IPS DF 6.9 (cell line): Measurements from ENCODE around the gene SAC3D1.

Experiments used
- DNase-seq: peaks from one replicate; pipeline ENCODE4 v3.0.0-alpha.2; 2013; ENCODE audit warnings: low read depth, low spot score
- H3K27ac ChIP-seq: one replicate; pipeline ENCODE4 v1.5.1; 2013; ENCODE audit warnings: low read length, control low read depth
- H3K27me3 ChIP-seq: 2 replicates; pipeline ENCODE4 v1.6.1; 2013; ENCODE audit warnings: mild to moderate bottlenecking, low read length; ENCODE audit not compliant: control insufficient read depth, insufficient read depth
- H3K36me3 ChIP-seq: 2 replicates; pipeline ENCODE4 v1.6.1; 2013; ENCODE audit warnings: low read length; ENCODE audit not compliant: control insufficient read depth, insufficient read depth
- H3K4me1 ChIP-seq: 2 replicates; pipeline ENCODE4 v1.6.1; 2013; ENCODE audit warnings: low read length; ENCODE audit not compliant: control insufficient read depth, insufficient read depth
- H3K4me3 ChIP-seq: 2 replicates; pipeline ENCODE4 v1.5.1; 2013; ENCODE audit warnings: mild to moderate bottlenecking, low read length
- H3K9me3 ChIP-seq: 2 replicates; pipeline ENCODE4 v1.6.1; 2013; ENCODE audit warnings: low read length, inconsistent platforms; ENCODE audit not compliant: control insufficient read depth, insufficient read depth
- WGBS: extraction: QIAGEN DNeasy Blood & Tissue Kit; methylation state at CpG from one replicate; pipeline ENCODE4 v1.1.7; 2013; ENCODE audit warnings: mixed read lengths, missing lambda C conversion rate; ENCODE audit not compliant: insufficient read length, insufficient coverage; 5-methylcytosine and 5-hydroxymethylcytosine counted together

The SAC3D1 gene

DNA sequence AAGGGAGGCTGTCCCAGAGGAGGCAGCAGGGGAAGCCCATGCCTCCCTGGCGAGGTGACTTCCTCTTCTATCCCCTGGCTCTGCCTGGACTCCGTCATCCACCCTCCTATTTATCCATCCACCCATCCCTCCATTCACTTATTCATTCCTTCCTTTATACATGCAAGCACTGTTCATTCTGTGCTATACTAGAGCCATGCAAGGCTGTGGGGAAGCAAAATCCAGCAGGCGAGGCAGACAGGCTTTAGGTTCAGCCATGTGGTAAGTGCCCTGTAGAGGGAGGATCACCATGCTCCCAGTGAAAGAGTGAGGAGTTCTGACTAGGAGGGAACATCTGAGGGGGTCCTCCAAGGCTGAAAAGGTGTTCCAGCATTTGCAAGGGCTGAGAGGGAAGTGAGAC, 18.5 kb downstream of the SAC3D1 start:
- H3K27me3 ChIP-seq = no peaks in the 10 kb centered on the region
- H3K36me3 ChIP-seq = no peaks in the 10 kb centered on the region
- no peaks in the 10 kb centered on the region for H3K9me3 ChIP-seq
- DNase-seq = no peak
- no peak overlapping the region for H3K27ac ChIP-seq
- H3K4me1 ChIP-seq = no peaks in the 10 kb centered on the region
- no peak overlapping the region for H3K4me3 ChIP-seq
- WGBS = no CpG with 5 or more reads among the region's 3 CpGs

DNA sequence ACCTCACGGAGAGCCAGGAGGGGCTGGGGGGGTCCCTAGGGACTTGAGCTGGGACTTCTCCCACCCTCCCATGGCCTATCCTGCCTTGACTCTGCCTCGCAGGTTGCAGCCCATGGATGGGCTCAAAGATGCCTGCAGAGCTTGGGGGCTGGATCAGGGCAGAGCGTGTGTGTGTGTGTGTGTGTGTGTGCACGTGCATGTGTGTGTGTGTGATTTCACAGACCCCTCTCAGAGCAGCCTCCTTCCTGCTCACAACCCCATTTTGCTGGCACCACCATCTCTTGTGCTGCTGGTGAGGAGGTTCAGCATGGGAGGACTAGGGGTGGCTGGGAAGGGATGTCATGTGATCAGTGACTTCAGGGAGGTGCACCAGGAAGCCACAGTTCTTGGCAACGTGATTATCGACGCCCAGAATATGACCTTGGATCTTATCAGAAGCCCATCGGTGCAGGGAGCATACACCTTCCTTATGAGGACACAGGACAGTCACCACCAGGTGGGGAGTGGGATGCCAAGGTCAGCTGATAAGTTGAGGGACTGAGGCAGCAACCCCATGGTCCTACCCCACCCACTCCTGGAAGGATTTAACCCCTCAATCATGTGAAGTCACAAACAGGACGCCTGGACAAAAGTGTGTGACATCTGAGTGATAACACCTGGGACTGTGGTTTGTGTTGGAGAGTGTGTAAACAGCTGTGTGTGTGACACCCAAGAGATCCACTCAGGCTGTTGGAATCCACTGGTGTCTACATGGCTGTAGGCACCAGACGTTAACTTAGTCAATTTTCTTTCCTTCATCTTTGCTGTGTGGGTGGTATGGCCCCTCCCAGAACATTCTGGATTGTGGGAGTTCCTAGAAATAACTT, 19.2 kb downstream of the SAC3D1 start:
- DNase-seq = no peak
- no peak overlapping the region for H3K4me3 ChIP-seq
- WGBS = no CpG with 5 or more reads among the region's 10 CpGs
- no peaks in the 10 kb centered on the region for H3K4me1 ChIP-seq
- no peak overlapping the region for H3K27ac ChIP-seq
- H3K9me3 ChIP-seq = no peaks in the 10 kb centered on the region
- no peaks in the 10 kb centered on the region for H3K27me3 ChIP-seq
- H3K36me3 ChIP-seq = no peaks in the 10 kb centered on the region

DNA sequence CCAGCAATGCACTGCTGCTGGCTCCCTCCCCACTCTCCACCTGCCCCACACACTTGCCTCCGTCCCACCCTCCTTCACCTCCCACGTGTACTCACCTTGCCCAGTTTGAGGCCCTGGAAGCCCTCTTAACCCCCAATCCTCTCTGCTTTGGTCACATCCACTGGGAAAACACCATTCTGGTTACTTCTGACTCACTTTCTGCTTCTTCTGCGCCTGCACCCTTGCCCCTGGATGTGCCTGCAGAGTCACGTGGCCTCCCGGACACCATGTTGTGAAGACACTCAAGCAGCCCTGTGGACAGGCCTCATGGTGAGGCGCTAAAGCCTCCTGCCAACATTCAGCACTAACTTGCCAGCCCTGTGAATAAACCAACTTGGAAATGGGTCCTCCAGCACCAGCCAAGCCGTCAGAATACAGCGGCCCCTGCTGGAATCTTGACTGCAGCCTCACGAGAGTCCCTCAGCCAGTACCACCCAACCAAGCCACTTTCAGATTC, 20.0 kb downstream of the SAC3D1 start:
- no peaks in the 10 kb centered on the region for H3K9me3 ChIP-seq
- H3K27ac ChIP-seq = no peak overlapping the region
- H3K27me3 ChIP-seq = no peaks in the 10 kb centered on the region
- H3K4me3 ChIP-seq = no peak overlapping the region
- peaks cover under 1% of the 10 kb centered on the region for H3K4me1 ChIP-seq
- no peaks in the 10 kb centered on the region for H3K36me3 ChIP-seq
- no CpG with 5 or more reads among the region's 9 CpGs for WGBS
- DNase-seq = no peak

DNA sequence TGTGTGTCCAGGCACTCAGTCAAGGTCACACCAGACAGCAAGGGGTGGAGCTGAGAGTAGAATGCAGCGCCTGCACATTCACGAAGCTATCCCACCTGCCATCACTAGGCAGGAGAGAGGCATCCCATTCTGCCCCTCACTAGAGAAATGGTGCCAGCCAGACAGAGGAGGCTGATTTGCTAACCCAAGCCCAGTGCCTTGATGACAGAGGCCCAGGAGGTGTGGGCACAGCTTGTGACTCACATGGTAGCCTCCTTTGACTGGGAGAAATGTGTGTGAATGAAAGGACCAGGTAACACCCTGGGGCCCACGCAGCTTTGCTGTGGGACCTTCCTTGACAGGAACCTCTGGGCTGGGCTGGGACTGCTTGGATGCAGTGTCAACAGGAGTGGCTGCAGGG, 22.5 kb downstream of the SAC3D1 start:
- H3K4me1 ChIP-seq = peaks cover 9% of the 10 kb centered on the region
- no peaks in the 10 kb centered on the region for H3K27me3 ChIP-seq

DNA sequence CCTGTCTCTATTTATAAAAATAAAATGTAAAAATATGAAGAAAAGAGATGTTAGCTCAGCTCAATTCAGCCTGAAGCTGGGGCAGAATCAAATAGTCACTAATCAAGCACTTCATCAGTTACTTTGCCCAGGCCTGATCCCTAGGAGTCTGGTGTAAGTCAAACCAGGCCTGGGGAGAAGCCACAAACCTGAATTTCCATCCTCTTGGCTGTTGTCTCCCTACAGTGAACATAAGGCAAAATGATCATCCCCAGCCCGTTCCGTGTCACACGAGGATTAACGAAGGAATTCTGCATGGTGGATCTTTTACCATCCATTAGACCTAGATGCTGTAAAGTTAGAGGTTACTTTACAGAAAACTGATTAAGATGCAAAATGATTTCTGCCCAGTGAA, 23.8 kb downstream of the SAC3D1 start:
- no CpG with 5 or more reads among the region's 4 CpGs for WGBS
- Histone ChIP-seq H3K9me3 (no peaks in the 10 kb centered on the region), H3K27me3 (no peaks in the 10 kb centered on the region), H3K27ac (no peak overlapping the region), H3K4me3 (no peak overlapping the region), H3K36me3 (no peaks in the 10 kb centered on the region), H3K4me1 (peaks cover 9% of the 10 kb centered on the region)
- no peak for DNase-seq

More for the DNA sequence above, 22.5 kb downstream of the SAC3D1 start:
- H3K36me3 ChIP-seq = no peaks in the 10 kb centered on the region
- H3K27ac ChIP-seq = no peak overlapping the region
- no peak for DNase-seq
- no peak overlapping the region for H3K4me3 ChIP-seq
- no CpG with 5 or more reads among the region's 3 CpGs for WGBS
- no peaks in the 10 kb centered on the region for H3K9me3 ChIP-seq

DNA sequence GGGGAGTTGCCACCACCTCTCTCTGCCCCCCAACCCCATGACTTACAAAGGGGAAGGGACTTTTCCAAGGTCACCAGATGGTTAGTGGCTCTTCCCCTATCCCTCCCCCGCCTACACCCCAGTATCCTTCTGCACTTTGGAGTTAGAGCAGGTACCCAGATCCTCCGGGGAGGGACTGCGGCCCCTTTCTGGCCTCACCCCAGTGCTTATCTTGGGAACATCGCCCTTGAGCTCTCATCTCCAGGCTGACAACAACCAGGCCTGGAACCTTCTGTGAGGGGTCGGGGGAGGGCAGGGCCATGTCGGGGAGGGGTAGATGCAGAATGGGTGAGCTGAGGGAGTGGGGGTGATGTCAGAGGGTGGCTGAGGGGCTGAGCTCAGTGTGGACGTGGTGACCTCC, 24.8 kb downstream of the SAC3D1 start:
- DNase-seq = no peak
- Histone ChIP-seq H3K4me1 (peaks cover 9% of the 10 kb centered on the region), H3K36me3 (no peaks in the 10 kb centered on the region), H3K4me3 (no peak overlapping the region), H3K9me3 (no peaks in the 10 kb centered on the region), H3K27me3 (no peaks in the 10 kb centered on the region), H3K27ac (no peak overlapping the region)
- no CpG with 5 or more reads among the region's 7 CpGs for WGBS

DNA sequence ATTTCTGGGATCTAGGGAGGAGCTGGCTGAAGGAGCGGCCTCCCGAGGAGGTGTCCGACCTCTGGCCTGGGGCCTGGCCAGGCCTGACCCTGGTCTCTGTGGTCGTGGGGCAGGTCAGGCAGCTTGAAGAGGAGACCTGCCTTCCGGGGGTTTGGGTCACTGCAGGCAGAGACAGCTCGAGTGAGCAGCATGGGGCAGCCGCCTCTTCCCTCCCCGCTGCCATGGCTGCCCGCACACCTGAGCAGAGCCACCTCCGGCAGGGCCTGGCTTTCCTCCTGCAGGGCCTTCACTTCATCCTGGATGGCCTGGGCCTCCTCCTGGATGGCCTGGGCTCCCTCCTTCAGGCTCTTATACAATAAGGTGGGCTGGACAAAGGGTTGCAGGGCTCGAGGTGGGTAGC, 25.3 kb downstream of the SAC3D1 start:
- Histone ChIP-seq H3K4me3 (no peak overlapping the region), H3K27me3 (no peaks in the 10 kb centered on the region), H3K36me3 (no peaks in the 10 kb centered on the region), H3K4me1 (peaks cover 9% of the 10 kb centered on the region), H3K9me3 (no peaks in the 10 kb centered on the region), H3K27ac (no peak overlapping the region)
- WGBS = no CpG with 5 or more reads among the region's 11 CpGs
- no peak for DNase-seq

DNA sequence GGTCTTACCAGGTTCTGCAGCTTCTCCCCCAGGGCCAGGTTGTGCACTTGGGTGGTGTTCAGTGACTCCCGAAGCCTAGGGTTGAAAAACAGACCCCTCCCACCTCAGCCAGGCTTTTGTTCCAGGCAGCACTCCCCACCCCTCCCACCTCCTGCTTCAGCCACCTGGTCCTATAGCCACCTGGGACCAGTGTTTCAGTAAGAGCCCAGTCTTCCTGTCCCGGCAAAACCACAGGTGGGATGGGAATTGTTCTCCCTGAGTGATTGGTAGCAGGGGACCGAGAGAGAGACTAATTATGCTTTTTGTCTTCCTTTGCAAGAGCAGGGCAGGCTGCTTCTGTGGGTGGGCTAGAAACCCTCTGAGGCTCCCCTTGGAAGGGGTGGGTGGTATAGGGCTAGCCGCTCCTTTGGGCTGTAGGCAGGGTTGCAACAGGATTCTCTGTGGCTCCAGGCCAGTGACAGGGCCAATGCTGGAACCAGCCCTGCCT, 25.8 kb downstream of the SAC3D1 start:
- no CpG with 5 or more reads among the region's 4 CpGs for WGBS
- H3K9me3 ChIP-seq = no peaks in the 10 kb centered on the region
- no peak overlapping the region for H3K4me3 ChIP-seq
- H3K36me3 ChIP-seq = no peaks in the 10 kb centered on the region
- H3K27me3 ChIP-seq = no peaks in the 10 kb centered on the region
- peaks cover 9% of the 10 kb centered on the region for H3K4me1 ChIP-seq
- DNase-seq = peak; percentile 50
- no peak overlapping the region for H3K27ac ChIP-seq

DNA sequence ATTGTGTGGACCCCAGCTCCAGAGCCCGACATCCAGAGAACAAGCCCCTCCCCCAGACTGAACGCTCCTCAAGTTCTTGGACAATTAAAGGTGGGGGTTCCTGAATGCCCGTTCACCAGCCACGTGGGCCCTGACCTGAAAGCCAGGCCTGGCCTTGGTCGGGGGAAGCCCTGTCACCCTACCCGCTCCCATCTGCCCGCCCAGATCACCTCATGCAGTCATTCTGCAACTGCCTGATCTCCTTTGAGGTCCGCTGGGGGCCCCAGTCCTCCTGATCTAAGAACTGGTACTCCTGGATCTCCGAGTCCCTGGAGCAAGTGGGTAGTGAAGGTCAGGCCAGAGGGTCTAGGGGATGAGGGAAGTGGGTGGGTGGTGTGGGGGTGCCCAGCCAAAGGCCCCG, 26.4 kb downstream of the SAC3D1 start:
- Histone ChIP-seq H3K4me1 (peaks cover 9% of the 10 kb centered on the region), H3K4me3 (no peak overlapping the region), H3K27ac (no peak overlapping the region), H3K36me3 (no peaks in the 10 kb centered on the region), H3K27me3 (no peaks in the 10 kb centered on the region), H3K9me3 (no peaks in the 10 kb centered on the region)
- DNase-seq = no peak
- no CpG with 5 or more reads among the region's 10 CpGs for WGBS

DNA sequence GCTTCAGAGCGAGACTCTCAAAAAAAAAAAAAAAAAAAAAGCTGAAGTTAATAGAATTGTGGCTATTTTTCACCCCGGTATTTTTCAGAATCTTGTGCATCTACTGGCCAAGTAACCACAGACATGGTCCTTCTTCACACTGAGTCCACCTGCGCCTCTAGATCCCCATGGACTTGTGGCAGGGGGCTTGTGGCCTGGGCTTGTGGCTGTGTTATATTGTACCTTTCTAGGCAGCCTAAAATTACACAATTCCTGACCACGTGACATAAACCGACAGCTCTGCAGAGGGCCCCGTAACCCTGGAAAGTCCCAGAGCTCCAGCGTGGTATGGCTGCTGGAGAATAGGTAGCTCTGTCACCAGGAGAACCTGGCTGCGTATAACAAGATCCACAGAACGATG, 28.2 kb downstream of the SAC3D1 start:
- Histone ChIP-seq H3K9me3 (no peaks in the 10 kb centered on the region), H3K4me3 (no peak overlapping the region), H3K27me3 (no peaks in the 10 kb centered on the region), H3K27ac (no peak overlapping the region), H3K4me1 (peaks cover 9% of the 10 kb centered on the region), H3K36me3 (no peaks in the 10 kb centered on the region)
- no peak for DNase-seq
- no CpG with 5 or more reads among the region's 9 CpGs for WGBS
